Measurements from ENCODE around the gene TTBK1.
A peak's percentile ranks its signal among the peaks of the same experiment; 100 is the strongest.

The TTBK1 gene

GRCh38 chr6:43223175-43223574 is 20.1 kb upstream of the TTBK1 start:
- DNase-seq (ENCODE audit: low read depth): no peak

GRCh38 chr6:43226192-43226851 is 17.0 kb upstream of the TTBK1 start:
- DNase-seq (ENCODE audit: low read depth): no peak

- peak; percentile 73 for DNase-seq (ENCODE audit: low read depth)
Observed at GRCh38 chr6:43228951-43229802, 14.1 kb upstream of the TTBK1 start, which contains the start of gene DNPH1. Gene DNPH1, minus strand, starts transcription at chr6:43229481. Its CDS starts 25 bp downstream, at chr6:43229456.

- DNase-seq (ENCODE audit: low read depth): no peak
Observed at GRCh38 chr6:43229803-43230620, 13.3 kb upstream of the TTBK1 start.

- no peak for DNase-seq (ENCODE audit: low read depth)
Observed at GRCh38 chr6:43231053-43231452, 12.2 kb upstream of the TTBK1 start.

- no peak for DNase-seq (ENCODE audit: low read depth)
Observed at GRCh38 chr6:43231735-43232450, 11.4 kb upstream of the TTBK1 start.

GRCh38 chr6:43235841-43236240 is 7.4 kb upstream of the TTBK1 start:
- no peak for DNase-seq (ENCODE audit: low read depth)

- DNase-seq (ENCODE audit: low read depth): no peak
Observed at GRCh38 chr6:43239054-43239453, 4.2 kb upstream of the TTBK1 start.

- no peak for DNase-seq (ENCODE audit: low read depth)
Observed at GRCh38 chr6:43240950-43241349, 2.3 kb upstream of the TTBK1 start.

GRCh38 chr6:43241446-43241845 is 1.8 kb upstream of the TTBK1 start:
- DNase-seq (ENCODE audit: low read depth): no peak

- DNase-seq (ENCODE audit: low read depth): no peak
Observed at GRCh38 chr6:43243664-43244321, 512 bp downstream of the TTBK1 start.

GRCh38 chr6:43246301-43247113 is 3.2 kb downstream of the TTBK1 start:
- no peak for DNase-seq (ENCODE audit: low read depth)

- DNase-seq (ENCODE audit: low read depth): peak; percentile 54
Observed at GRCh38 chr6:43247114-43247999, 4.1 kb downstream of the TTBK1 start.

GRCh38 chr6:43248101-43248500 is 4.8 kb downstream of the TTBK1 start:
- no peak for DNase-seq (ENCODE audit: low read depth)

GRCh38 chr6:43248791-43249190 is 5.5 kb downstream of the TTBK1 start:
- DNase-seq (ENCODE audit: low read depth): no peak

- no peak for DNase-seq (ENCODE audit: low read depth)
Observed at GRCh38 chr6:43250992-43251373, 7.7 kb downstream of the TTBK1 start.

- DNase-seq (ENCODE audit: low read depth): no peak
Observed at GRCh38 chr6:43253401-43253800, 10.1 kb downstream of the TTBK1 start.

- DNase-seq (ENCODE audit: low read depth): no peak
Observed at GRCh38 chr6:43254138-43254817, 11.0 kb downstream of the TTBK1 start.

GRCh38 chr6:43254846-43255245 is 11.6 kb downstream of the TTBK1 start:
- DNase-seq (ENCODE audit: low read depth): no peak
